ENCODE measurements around the gene FARP1. TPM values are rescaled to one million over a fixed set of nuclear protein-coding genes. Genes with fewer than 3 reads are reported as not detected.

The FARP1 gene
- total and polyA plus RNA-seq, 2 of the 8 experiments (the other 6 are each of a cell fraction or from before 2014, with no cell fraction given), result 24.7 to 104 TPM

GRCh38 chr13:98468361-98468760, 325.5 kb downstream of the FARP1 start:
- no peak overlapping the region for H3K27ac ChIP-seq (ENCODE audit: low read depth, low read length)
- no peak overlapping the region for H2BK15ac ChIP-seq (ENCODE audit: low read length)
- peaks cover 3 to 25% (median 17%) of the 10 kb centered on the region in 4 experiments; a peak in 7 of 8 replicates for H3K36me3 ChIP-seq (ENCODE audit: control insufficient read depth in 2 of 4, insufficient read depth in 4 of 4, low read length in 3 of 4)
- CTCF ChIA-PET (ENCODE audit: partially characterized antibody), result interaction anchor here (0.6 to 9.6 kb wide), 14 partner anchors 9 to 184 kb away, joined by 3 to 115 read pairs (median 8); no protein-coding TSS in a partner anchor
- no peaks in the 10 kb centered on the region for H3K23me2 ChIP-seq (ENCODE audit: low read depth, low read length)
- no peak overlapping the region for H2BK5ac ChIP-seq (ENCODE audit: low read depth, low read length)
- H3K79me1 ChIP-seq (ENCODE audit: low read depth, low read length), result peaks cover 21% of the 10 kb centered on the region
- H3K4me1 ChIP-seq (replicated peaks in 1 of 4; ENCODE audit: control insufficient read depth in 3 of 4, insufficient read depth in 4 of 4, low read length in 3 of 4), result peaks cover 0 to 3% (median 1%) of the 10 kb centered on the region in 4 experiments; a peak in 2 of 7 replicates
- peaks cover 0 to 35% of the 10 kb centered on the region in 2 experiments; a peak in 2 of 4 replicates for H3K79me2 ChIP-seq (ENCODE audit: control insufficient read depth in 1 of 2, insufficient read depth in 2 of 2, low read length in 2 of 2)
- H3K14ac ChIP-seq (ENCODE audit: insufficient read length), result no peak overlapping the region
- H2AK5ac ChIP-seq (ENCODE audit: low read depth, low read length), result no peak overlapping the region
- H2BK120ac ChIP-seq (replicated peaks; ENCODE audit: low read depth, low read length), result no peak overlapping the region
- no peak overlapping the region for H3K4me2 ChIP-seq (ENCODE audit: insufficient read depth in 1 of 2, low read depth in 2 of 2, low read length in 2 of 2)
- no peak overlapping the region for H3K23ac ChIP-seq (ENCODE audit: insufficient read length)
- no peak overlapping the region for H3K4me3 ChIP-seq (ENCODE audit: extremely low read depth in 1 of 4, insufficient read depth in 2 of 4, low read depth in 3 of 4, low read length in 4 of 4)
- no peak overlapping the region for H2BK12ac ChIP-seq (ENCODE audit: low read depth, low read length)
- DNase-seq (ENCODE audit: low read depth in 1 of 2, low spot score in 2 of 2) (no peak), FAIRE-seq (no peak)
- H4K91ac ChIP-seq (replicated peaks; ENCODE audit: insufficient read length, low read length), result no peak overlapping the region
- no peak overlapping the region for H3K18ac ChIP-seq (ENCODE audit: extremely low read depth, low read length)
- no peaks in the 10 kb centered on the region for H3K27me3 ChIP-seq (replicated peaks in 1 of 4; ENCODE audit: control insufficient read depth in 3 of 4, extremely low read depth in 1 of 4, insufficient read depth in 3 of 4, low read length in 3 of 4)
- WGBS, 2 experiments (ENCODE audit: extremely low coverage in 1 of 2, insufficient coverage in 1 of 2, insufficient read length in 1 of 2, insufficient replicate concordance in 2 of 2, low coverage in 1 of 2, low lambda C conversion rate in 2 of 2, missing lambda C conversion rate in 1 of 2), result 89% methylated on average over 3 of the region's 3 CpGs; no CpG with 5 or more reads in 1 of the 2 experiments
- POLR2A ChIA-PET (ENCODE audit: partially characterized antibody), result interaction anchor here (0.6 to 1.4 kb wide), 2 partner anchors 17 to 779 kb away, joined by 4 to 5 read pairs; no protein-coding TSS in a partner anchor
- no peak overlapping the region for H3K56ac ChIP-seq (replicated peaks; ENCODE audit: insufficient read length, low read depth, low read length)
- no peak overlapping the region for H3K9ac ChIP-seq (replicated peaks in 1 of 4; ENCODE audit: extremely low read depth in 1 of 4, low read depth in 3 of 4, low read length in 3 of 4)
- H2BK20ac ChIP-seq (ENCODE audit: low read length), result no peak overlapping the region
- TF ChIP-seq BRCA1 (IDR thresholded peaks at IDR 0.05; ENCODE audit: low read depth, low read length) (no peak), RAD21 (IDR thresholded peaks at IDR 0.05 in 1 of 2, conservative IDR thresholded peaks at IDR 0.05 in 1 of 2; ENCODE audit: low read depth in 2 of 2, low read length in 2 of 2) (peak; percentile 13 to 29; a peak in 2 of 4 replicates), SAP30 (IDR thresholded peaks at IDR 0.05; ENCODE audit: insufficient read depth, insufficient replicate concordance, low read length) (no peak)
- peaks cover 0 to 17% of the 10 kb centered on the region in 2 experiments for H4K20me1 ChIP-seq (replicated peaks in 1 of 2; ENCODE audit: control insufficient read depth in 1 of 2, insufficient read depth in 2 of 2, low read length in 2 of 2)
- H4K5ac ChIP-seq (ENCODE audit: insufficient read length, low read depth, low read length), result no peak overlapping the region
- H3K4ac ChIP-seq (replicated peaks; ENCODE audit: insufficient read length, low read depth, low read length), result no peak overlapping the region
- H4K8ac ChIP-seq (ENCODE audit: extremely low read depth, insufficient read depth, low read length), result no peak overlapping the region
- H2AFZ ChIP-seq (ENCODE audit: low read length), result no peak overlapping the region
- no peaks in the 10 kb centered on the region for H3K9me3 ChIP-seq (ENCODE audit: insufficient read depth in 2 of 2, low read depth in 1 of 2, low read length in 1 of 2)

Data from H1 (cell line).